A549 (cell line): ENCODE results near the gene GALNT14. TPM values are rescaled to one million over a fixed set of nuclear protein-coding genes. Genes with fewer than 3 reads are reported as not detected.

Experiments
- ATAC-seq, 2 experiments: fragments of 200-7000 bp in 1 of 2; fragments of >200 bp in 1 of 2; cut with Nextera tagmentation in 1 of 2; cut with Tn5 transposase in 1 of 2; 3 replicates each; pipeline versions ENCODE4 v1.8.0 to v1.9.1; 2018 to 2020; ENCODE audit warnings: mild to moderate bottlenecking in 1 of 2, moderate library complexity in 1 of 2
- CTCF ChIA-PET: fragments of 300-600 bp; sonication (Branson Sonifier 250); formaldehyde crosslinking; extraction: SDS; loops from one replicate; lab custom pipeline; 2021; ENCODE audit warnings: antibody characterized with exemption, inconsistent platforms; lab: Yijun Ruan, JAX
- POLR2A ChIA-PET: fragments of 350-600 bp; formaldehyde crosslinking; extraction: SDS; loops from one replicate; lab custom pipeline; 2021; ENCODE audit warnings: antibody characterized with exemption, inconsistent platforms; lab: Yijun Ruan, JAX
- DNase-seq, 2 experiments: peaks; one replicate each; pipeline versions ENCODE4 v3.0.0 to v3.0.0-alpha.2; 2011 to 2016; ENCODE audit warnings: low read depth in 1 of 2, low spot score in 1 of 2
- FAIRE-seq: peaks from 2 replicates; lab custom pipeline; 2011; peaks lifted over from hg19 to GRCh38; lab: Jason Lieb, UNC
- H3K27ac ChIP-seq, 2 experiments: fragments of >200 bp; sonication (Bioruptor Twin); formaldehyde crosslinking; 3 replicates each; pipeline ENCODE4 v1.5.1; 2016 to 2017
- H3K4me1 ChIP-seq: fragments of >200 bp; sonication (Bioruptor Twin); formaldehyde crosslinking; 3 replicates; pipeline ENCODE4 v1.6.1; 2016
- H3K4me2 ChIP-seq: fragments of >200 bp; sonication (Bioruptor Twin); formaldehyde crosslinking; 3 replicates; pipeline ENCODE4 v1.6.1; 2016
- H3K4me3 ChIP-seq: fragments of >200 bp; sonication (Bioruptor Twin); formaldehyde crosslinking; 3 replicates; pipeline ENCODE4 v1.5.1; 2016
- H3K9me3 ChIP-seq: fragments of >200 bp; sonication (Bioruptor Twin); formaldehyde crosslinking; 3 replicates; pipeline ENCODE4 v1.6.1; 2016
- BCL3 ChIP-seq: fragments of >200 bp; sonication (Bioruptor Twin); formaldehyde crosslinking; IDR thresholded peaks from 3 replicates; pipeline ENCODE4 v1.6.1; 2016
- CBX2 ChIP-seq: fragments of 200-600 bp; sonication (generic); IDR thresholded peaks from 2 replicates; pipeline ENCODE4 v1.6.1; 2016; ENCODE audit warnings: low read depth, mild to moderate bottlenecking, borderline replicate concordance
- CTCF ChIP-seq: fragments of >200 bp; sonication (Bioruptor Twin); formaldehyde crosslinking; IDR thresholded peaks from 3 replicates; pipeline ENCODE4 v1.5.1; 2016
- EHF ChIP-seq: fragments of 250-450 bp; sonication (Bioruptor Pico); IDR thresholded peaks from 2 replicates; pipeline ENCODE4 v1.5.0; 2020; ENCODE audit warnings: mild to moderate bottlenecking
- FOSL2 ChIP-seq, 2 experiments: fragments of 450-650 bp in 1 of 2; fragments of >200 bp in 1 of 2; sonication (Bioruptor Twin) in 1 of 2; formaldehyde crosslinking; IDR thresholded peaks; 2 replicates each; pipeline versions ENCODE4 v1.5.0 to v1.6.1; 2016 to 2020; ENCODE audit warnings: mild to moderate bottlenecking in 1 of 2, moderate library complexity in 1 of 2
- FOXS1 ChIP-seq: fragments of 250-450 bp; sonication (Bioruptor Pico); IDR thresholded peaks from 2 replicates; pipeline ENCODE4 v1.5.0; 2020; ENCODE audit warnings: mild to moderate bottlenecking, moderate library complexity
- GATA3 ChIP-seq: IDR thresholded peaks from 2 replicates; pipeline ENCODE4 v1.6.1; 2012; ENCODE audit warnings: borderline replicate concordance
- HEYL ChIP-seq: fragments of 250-450 bp; sonication (Bioruptor Pico); IDR thresholded peaks from 2 replicates; pipeline ENCODE4 v1.8.0; 2021; ENCODE audit warnings: mild to moderate bottlenecking, moderate library complexity
- HMGXB4 ChIP-seq: fragments of 250-450 bp; sonication (Bioruptor Pico); IDR thresholded peaks from 2 replicates; pipeline ENCODE4 v1.5.0; 2021; ENCODE audit warnings: mild to moderate bottlenecking, moderate library complexity, borderline replicate concordance
- HOXA7 ChIP-seq: fragments of 250-450 bp; sonication (Bioruptor Pico); IDR thresholded peaks from 2 replicates; pipeline ENCODE4 v1.5.0; 2020; ENCODE audit warnings: mild to moderate bottlenecking, moderate library complexity
- HOXB5 ChIP-seq: fragments of 250-450 bp; sonication (Bioruptor Pico); IDR thresholded peaks from 2 replicates; pipeline ENCODE4 v1.5.0; 2020; ENCODE audit warnings: mild to moderate bottlenecking, moderate library complexity
- MAFK ChIP-seq: fragments of 450-650 bp; IDR thresholded peaks from 2 replicates; pipeline ENCODE4 v1.6.1; 2014; ENCODE audit not compliant: partially characterized antibody
- MYC ChIP-seq: IDR thresholded peaks from 2 replicates; pipeline ENCODE4 v1.6.1; 2012; ENCODE audit warnings: mild to moderate bottlenecking, inconsistent platforms, low read length, improper control_type of control experiment, borderline replicate concordance
- PHF8 ChIP-seq: fragments of 200-600 bp; sonication (generic); IDR thresholded peaks from 2 replicates; pipeline ENCODE4 v1.6.1; 2016; ENCODE audit warnings: low read depth, mild to moderate bottlenecking, antibody characterized with exemption, moderate library complexity, borderline replicate concordance
- POLR2AphosphoS2 ChIP-seq: conservative IDR thresholded peaks from 2 replicates; pipeline ENCODE4 v1.6.1; 2012; ENCODE audit warnings: low read length, improper control_type of control experiment, inconsistent platforms
- RAD21 ChIP-seq, 2 experiments: fragments of >200 bp in 1 of 2; sonication (Bioruptor Twin) in 1 of 2; formaldehyde crosslinking in 1 of 2; IDR thresholded peaks in 1 of 2; conservative IDR thresholded peaks in 1 of 2; 2 replicates in 1 of 2; 3 replicates in 1 of 2; pipeline ENCODE4 v1.6.1; 2012 to 2018; ENCODE audit warnings: inconsistent platforms in 1 of 2
- RARB ChIP-seq: fragments of 250-450 bp; sonication (Bioruptor Pico); IDR thresholded peaks from 2 replicates; pipeline ENCODE4 v1.8.0; 2021; ENCODE audit warnings: mild to moderate bottlenecking, moderate library complexity
- RFX5 ChIP-seq: fragments of 450-650 bp; IDR thresholded peaks from 2 replicates; pipeline ENCODE4 v1.7.1; 2014; ENCODE audit warnings: antibody characterized with exemption, mild to moderate bottlenecking, moderate library complexity
- SMC3 ChIP-seq: fragments of >200 bp; sonication (Bioruptor Twin); formaldehyde crosslinking; IDR thresholded peaks from 3 replicates; pipeline ENCODE4 v1.6.1; 2018; ENCODE audit warnings: inconsistent platforms
- ZFP36 ChIP-seq: fragments of 450-650 bp; IDR thresholded peaks from 2 replicates; pipeline ENCODE4 v1.6.1; 2014; ENCODE audit warnings: borderline replicate concordance; ENCODE audit not compliant: partially characterized antibody
- ZSCAN20 ChIP-seq: fragments of 250-450 bp; sonication (Bioruptor Pico); IDR thresholded peaks from 2 replicates; pipeline ENCODE4 v1.8.0; 2022; ENCODE audit warnings: mild to moderate bottlenecking, moderate library complexity
- WGBS: methylation state at CpG from one replicate; pipeline ENCODE4 v1.1.6; 2017; ENCODE audit errors: missing lambda C conversion rate; 5-methylcytosine and 5-hydroxymethylcytosine counted together
- polyA plus RNA-seq, 4 experiments: library from polyadenylated mRNA; depleted of rRNA in 3 of 4; stranded (reverse); fragments of >200 nt; fragmentation: RNase III in 1 of 4; extraction: RNeasy Plus Mini Kit Qiagen cat#74134 plus additional on column Dnase treatment in 1 of 4; gene quantifications; 2 replicates in 3 of 4; 3 replicates in 1 of 4; pipeline ENCODE4 v1.2.3, GENCODE V29; 2011 to 2017

GALNT14 gene
- polyA plus RNA-seq, 2 of the 4 experiments (the other 2 are of a cell fraction) = 34.4 to 38.3 TPM

GRCh38 chr2:31129375-31130171 is 8.7 kb downstream of the GALNT14 start (continued):
- TF ChIP-seq CBX2 (no peak), ZFP36 (no peak), RAD21 (conservative IDR thresholded peaks at IDR 0.05 in 1 of 2, IDR thresholded peaks at IDR 0.05 in 1 of 2) (no peak)

GRCh38 chr2:31127931-31128330 is 10.3 kb downstream of the GALNT14 start:
- ChIA-PET CTCF (interaction anchor here (0.8 to 3.2 kb wide), 4 partner anchors 11 to 207 kb away, joined by 3 to 21 read pairs (median 4); partner anchors contain the start of gene GALNT14), POLR2A (no interaction called here)
- Histone ChIP-seq H3K9me3 (no peaks in the 10 kb centered on the region), H3K4me1 (peaks cover 24% of the 10 kb centered on the region), H3K4me2 (no peak overlapping the region), H3K27ac (0 out of 6 replicates have a peak overlapping the region, but pooled peaks of 1 of the 2 experiments have one; percentile 6), H3K4me3 (no peak overlapping the region)
- TF ChIP-seq CTCF = no peak
- no peak for TF ChIP-seq HEYL (CRISPR knock-in tag)
- TF ChIP-seq RARB (CRISPR knock-in tag) = no peak
- TF ChIP-seq MAFK = no peak
- DNase-seq = no peak
- 82% methylated on average over 3 of the region's 3 CpGs for WGBS
- FAIRE-seq = no peak
- no peak for ATAC-seq

GRCh38 chr2:31125918-31126695 is 12.1 kb downstream of the GALNT14 start:
- FAIRE-seq = peak; percentile 46
- 22% methylated on average over 6 of the region's 6 CpGs for WGBS
- Histone ChIP-seq H3K27ac (peak overlapping the region; percentile 55 to 76), H3K4me1 (peaks cover 24% of the 10 kb centered on the region), H3K9me3 (no peaks in the 10 kb centered on the region), H3K4me3 (no peak overlapping the region), H3K4me2 (peak overlapping the region; percentile 76)
- CTCF ChIA-PET = interaction anchor here (1.0 to 2.1 kb wide), 3 partner anchors 12 to 44 kb away, joined by 3 to 12 read pairs (median 9); partner anchors contain the start of gene GALNT14
- TF ChIP-seq FOSL2 (IDR thresholded peaks at IDR 0.05) (no peak), FOSL2 (CRISPR knock-in tag; IDR thresholded peaks at IDR 0.05) (peak; percentile 61), BCL3 (no peak)
- peak in 1 of 2 experiments; percentile 32 for DNase-seq
- ATAC-seq = peak; percentile 53 to 72; a peak in 4 of 6 replicates
- POLR2A ChIA-PET = interaction anchor here (0.9 kb wide), 1 partner anchor 12 kb away, joined by 3 read pairs; the partner anchor contains the start of gene GALNT14

GRCh38 chr2:31124904-31125303 is 13.3 kb downstream of the GALNT14 start:
- FAIRE-seq (no peak), DNase-seq (no peak), ATAC-seq (no peak)
- H3K4me1 ChIP-seq = peaks cover 24% of the 10 kb centered on the region
- ChIA-PET POLR2A (no interaction called here), CTCF (interaction anchor here (1.9 to 2.1 kb wide), 2 partner anchors 13 to 45 kb away, joined by 9 to 12 read pairs; partner anchors contain the start of gene GALNT14)
- 92% methylated on average over 4 of the region's 4 CpGs for WGBS
- peak overlapping the region in 1 of 2 experiments; percentile 76; a peak in 2 of 6 replicates for H3K27ac ChIP-seq
- no peak overlapping the region; the same call in 2 of the 3 replicates for H3K4me2 ChIP-seq
- TF ChIP-seq MYC (no peak), HOXA7 (CRISPR knock-in tag) (no peak), GATA3 (no peak), BCL3 (no peak), SMC3 (no peak), PHF8 (no peak), ZSCAN20 (CRISPR knock-in tag) (no peak), POLR2AphosphoS2 (no peak), RFX5 (no peak), HMGXB4 (no peak), FOXS1 (no peak), HOXB5 (CRISPR knock-in tag) (no peak), EHF (CRISPR knock-in tag) (no peak), FOSL2 (IDR thresholded peaks at IDR 0.05) (no peak), FOSL2 (CRISPR knock-in tag; IDR thresholded peaks at IDR 0.05) (no peak), ZFP36 (no peak)
- H3K9me3 ChIP-seq = no peaks in the 10 kb centered on the region
- H3K4me3 ChIP-seq = no peak overlapping the region
